H7 (cell line): Measurements from ENCODE around the gene ZNF45. TPM values are rescaled to one million over a fixed set of nuclear protein-coding genes. Genes with fewer than 3 reads are reported as not detected.
A peak's percentile ranks its signal among the peaks of the same experiment; 100 is the strongest.

ENCODE experiments used
- DNase-seq: peaks from one replicate; pipeline ENCODE4 v3.0.0; 2012
- H3K27me3 ChIP-seq: 2 replicates; pipeline ENCODE4 v1.6.0; 2011; ENCODE audit warnings: mild to moderate bottlenecking, low read length; ENCODE audit not compliant: control insufficient read depth, insufficient read depth
- H3K36me3 ChIP-seq: replicated peaks from 2 replicates; pipeline ENCODE4 v1.5.1; 2011; ENCODE audit warnings: low read length; ENCODE audit not compliant: control insufficient read depth, insufficient read depth
- H3K4me3 ChIP-seq: 2 replicates; pipeline ENCODE4 v1.5.1; 2011; ENCODE audit warnings: low read depth, mild to moderate bottlenecking, control low read depth, low read length, moderate library complexity; ENCODE audit not compliant: insufficient read depth
- total RNA-seq: library from RNA; depleted of rRNA; stranded (reverse); fragments of >200 nt; shearing (Covaris generic); gene quantifications from 2 replicates; pipeline ENCODE4 v1.2.3, GENCODE V29; 2014

Gene ZNF45
- total RNA-seq, 1 experiment from 2014 or later, result 11.9 TPM

GRCh38 chr19:43939557-43940260 is 4.6 kb upstream of the ZNF45 start:
- DNase-seq, result no peak
- Histone ChIP-seq H3K27me3 (no peaks in the 10 kb centered on the region), H3K4me3 (no peak overlapping the region), H3K36me3 (no peaks in the 10 kb centered on the region)

GRCh38 chr19:43936188-43936587 is 1.1 kb upstream of the ZNF45 start:
- Histone ChIP-seq H3K4me3 (no peak overlapping the region), H3K36me3 (peaks cover 3% of the 10 kb centered on the region), H3K27me3 (no peaks in the 10 kb centered on the region)
- DNase-seq, result no peak

- Histone ChIP-seq H3K27me3 (no peaks in the 10 kb centered on the region), H3K36me3 (peaks cover 9% of the 10 kb centered on the region), H3K4me3 (peak overlapping the region; percentile 81)
- peak; percentile 17 for DNase-seq
Measured at GRCh38 chr19:43934055-43934984, 762 bp downstream of the ZNF45 start.

GRCh38 chr19:43928820-43929219 is 6.3 kb downstream of the ZNF45 start:
- H3K4me3 ChIP-seq, result no peak overlapping the region

GRCh38 chr19:43923875-43924274 is 11.2 kb downstream of the ZNF45 start:
- peaks cover 20% of the 10 kb centered on the region for H3K36me3 ChIP-seq

More at GRCh38 chr19:43928820-43929219, 6.3 kb downstream of the ZNF45 start:
- no peak for DNase-seq
- H3K36me3 ChIP-seq, result peaks cover 23% of the 10 kb centered on the region
- no peaks in the 10 kb centered on the region for H3K27me3 ChIP-seq

GRCh38 chr19:43914051-43914450 is 21.0 kb downstream of the ZNF45 start:
- no peaks in the 10 kb centered on the region for H3K27me3 ChIP-seq
- no peak overlapping the region for H3K4me3 ChIP-seq
- peaks cover 25% of the 10 kb centered on the region for H3K36me3 ChIP-seq
- no peak for DNase-seq

More at GRCh38 chr19:43923875-43924274, 11.2 kb downstream of the ZNF45 start:
- no peak overlapping the region for H3K4me3 ChIP-seq
- DNase-seq, result no peak
- no peaks in the 10 kb centered on the region for H3K27me3 ChIP-seq

GRCh38 chr19:43913383-43913782 is 21.7 kb downstream of the ZNF45 start:
- no peaks in the 10 kb centered on the region for H3K27me3 ChIP-seq

GRCh38 chr19:43910884-43911283 is 24.2 kb downstream of the ZNF45 start:
- Histone ChIP-seq H3K4me3 (no peak overlapping the region), H3K36me3 (peaks cover 20% of the 10 kb centered on the region), H3K27me3 (no peaks in the 10 kb centered on the region)
- DNase-seq, result no peak

More at GRCh38 chr19:43913383-43913782, 21.7 kb downstream of the ZNF45 start:
- H3K4me3 ChIP-seq, result no peak overlapping the region
- no peak for DNase-seq
- peaks cover 25% of the 10 kb centered on the region for H3K36me3 ChIP-seq

- Histone ChIP-seq H3K36me3 (peaks cover 3% of the 10 kb centered on the region), H3K4me3 (no peak overlapping the region), H3K27me3 (no peaks in the 10 kb centered on the region)
- DNase-seq, result no peak
Measured at GRCh38 chr19:43908659-43909058, 26.4 kb downstream of the ZNF45 start.

- no peak overlapping the region for H3K4me3 ChIP-seq
- no peaks in the 10 kb centered on the region for H3K27me3 ChIP-seq
- no peaks in the 10 kb centered on the region for H3K36me3 ChIP-seq
- no peak for DNase-seq
Measured at GRCh38 chr19:43906774-43907173, 28.3 kb downstream of the ZNF45 start.

GRCh38 chr19:43905897-43906296 is 29.2 kb downstream of the ZNF45 start:
- Histone ChIP-seq H3K36me3 (no peaks in the 10 kb centered on the region), H3K4me3 (no peak overlapping the region)
- no peak for DNase-seq

GRCh38 chr19:43902399-43902798 is 32.7 kb downstream of the ZNF45 start:
- no peak overlapping the region for H3K4me3 ChIP-seq

More at GRCh38 chr19:43905897-43906296, 29.2 kb downstream of the ZNF45 start:
- H3K27me3 ChIP-seq, result no peaks in the 10 kb centered on the region

GRCh38 chr19:43901395-43902390 is 33.4 kb downstream of the ZNF45 start:
- no peaks in the 10 kb centered on the region for H3K27me3 ChIP-seq
- peak overlapping the region; percentile 53 for H3K4me3 ChIP-seq
- DNase-seq, result peak; percentile 35
- H3K36me3 ChIP-seq, result no peaks in the 10 kb centered on the region

More at GRCh38 chr19:43902399-43902798, 32.7 kb downstream of the ZNF45 start:
- DNase-seq, result no peak
- no peaks in the 10 kb centered on the region for H3K36me3 ChIP-seq
- H3K27me3 ChIP-seq, result no peaks in the 10 kb centered on the region
